HG02798 (cell line): ENCODE data around the gene RPS6KA5.
"Not testable (repeated sequence)": the region's sequence is repeated elsewhere in the genome, so short reads cannot be mapped to it uniquely, and the experiment has no call there.

Experiments
- ATAC-seq: cut with Tn5 transposase; IDR thresholded peaks from one replicate; pipeline ENCODE4 v1.9.1; 2021; ENCODE audit warnings: mild to moderate bottlenecking; ENCODE audit not compliant: unreplicated experiment, poor library complexity

The RPS6KA5 gene

GRCh38 chr14:91068642-91069041 is 8.2 kb upstream of the RPS6KA5 start:
- no peak for ATAC-seq

DNA sequence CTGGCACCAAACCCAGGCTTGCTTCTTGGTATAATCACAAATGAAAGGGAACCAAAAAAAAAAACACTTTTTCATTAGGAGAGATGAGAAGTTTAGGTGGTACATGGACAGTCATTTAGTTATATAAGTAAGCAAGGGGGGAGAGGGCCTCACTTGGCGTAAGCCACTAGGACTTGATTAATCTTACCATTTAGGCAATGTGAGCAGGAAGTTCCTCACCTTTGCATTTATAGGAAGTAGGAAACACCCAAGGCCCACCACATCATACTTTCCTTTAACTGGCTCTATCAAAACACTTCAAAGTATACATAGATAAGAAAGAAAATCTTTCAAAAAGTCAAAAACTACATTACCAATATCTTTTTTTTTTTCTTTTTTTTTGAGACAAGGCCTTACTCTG is 6.7 kb upstream of the RPS6KA5 start:
- no peak for ATAC-seq

DNA sequence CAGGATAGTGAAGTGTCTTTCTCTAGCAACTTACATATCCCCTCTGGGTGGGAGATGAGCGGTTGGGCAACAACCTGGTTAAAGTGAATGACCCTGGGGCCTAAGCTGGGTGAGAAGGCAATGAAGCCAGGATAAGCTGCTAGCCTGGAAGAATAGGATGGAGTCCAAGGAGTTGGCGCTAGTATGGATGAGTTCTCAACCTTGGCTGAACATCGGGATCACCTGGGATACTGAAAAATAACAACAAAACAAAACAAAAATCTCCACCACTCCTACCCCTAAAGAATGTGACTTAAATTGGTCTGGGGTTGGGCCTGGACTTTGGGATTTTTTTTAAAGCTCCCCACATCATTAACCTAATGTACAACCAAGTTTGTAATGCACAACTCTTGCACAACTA is 4.8 kb upstream of the RPS6KA5 start:
- ATAC-seq: no peak

DNA sequence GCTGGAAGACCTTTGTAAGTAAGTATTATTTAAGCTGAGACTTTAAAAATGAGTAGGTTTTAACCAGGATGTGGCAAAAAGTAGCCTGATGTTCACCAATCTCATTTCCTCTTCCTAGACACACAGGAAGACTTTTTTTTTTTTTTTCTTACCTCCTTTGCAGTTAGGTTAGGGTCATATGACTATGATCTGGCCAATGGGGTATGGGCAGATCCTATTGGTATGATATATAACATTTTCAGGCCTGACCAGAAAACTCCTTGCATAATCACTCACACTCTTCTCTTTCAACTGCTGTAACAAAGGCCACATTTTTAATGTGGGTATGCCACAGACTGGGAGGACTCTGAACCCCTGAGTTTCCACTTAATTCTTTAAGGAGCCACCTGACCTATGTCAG is 2.7 kb upstream of the RPS6KA5 start:
- no peak for ATAC-seq

DNA sequence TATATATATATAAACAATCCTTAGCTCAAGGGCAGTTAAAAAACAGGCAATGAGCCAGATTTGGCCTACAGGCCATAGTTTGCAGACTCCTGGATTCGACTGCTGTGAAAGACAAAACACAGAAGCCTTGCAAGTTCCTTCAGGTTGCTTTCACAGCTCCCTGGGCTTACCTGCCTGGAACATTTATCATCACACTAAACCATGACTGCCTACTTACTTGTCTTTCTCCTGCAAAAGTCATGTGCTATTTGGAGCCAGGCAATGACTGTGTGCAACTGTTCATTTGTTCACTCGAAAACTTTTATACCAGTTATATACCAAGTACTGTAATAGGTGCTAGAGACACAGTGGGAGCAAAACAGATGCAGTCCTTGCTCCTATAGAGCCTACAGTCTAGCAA is 2.2 kb upstream of the RPS6KA5 start:
- no peak for ATAC-seq

GRCh38 chr14:91061056-91061887 is 831 bp upstream of the RPS6KA5 start:
- no peak for ATAC-seq

DNA sequence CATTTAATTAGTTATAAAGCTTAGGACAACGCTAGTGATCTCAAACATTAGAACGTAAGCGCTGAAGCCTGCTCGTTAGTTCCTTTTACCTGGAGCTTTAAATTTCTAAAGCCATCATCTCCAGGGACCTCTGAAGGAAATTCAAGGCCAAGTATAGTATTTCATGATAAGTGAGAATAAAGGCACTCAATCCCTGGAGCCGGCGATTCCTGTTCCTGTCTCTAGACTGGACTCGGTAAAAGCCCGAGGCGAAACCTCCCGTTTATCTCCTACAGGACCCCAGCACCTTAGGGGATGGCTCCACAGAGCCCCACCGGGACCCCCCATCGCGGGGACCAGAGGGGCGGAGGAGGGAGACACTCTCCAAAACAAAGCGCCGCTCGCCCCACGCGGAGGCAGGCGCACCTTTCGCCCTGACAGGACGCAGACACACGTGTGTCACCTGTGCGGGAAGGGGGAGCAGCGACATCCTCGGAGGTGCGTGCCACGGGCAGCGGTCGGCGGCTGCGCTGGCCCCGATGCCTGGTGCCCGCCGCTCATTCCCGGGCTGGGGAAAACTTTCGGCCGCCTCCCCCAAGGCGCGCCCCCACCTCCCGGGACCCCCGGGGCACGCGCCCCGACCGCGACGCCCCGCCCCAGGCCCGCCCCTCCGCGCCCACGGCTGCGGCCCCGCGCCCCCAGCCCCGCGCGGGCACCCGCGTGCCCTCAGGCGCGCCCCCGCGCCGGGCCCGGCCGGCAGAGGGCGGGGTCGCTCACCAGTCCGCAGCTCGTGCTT is 678 bp downstream of the RPS6KA5 start:
- peak; percentile 29 for ATAC-seq

- no peak for ATAC-seq
Measured at GRCh38 chr14:91058042-91058581, 2.3 kb downstream of the RPS6KA5 start.

- ATAC-seq: no peak
Measured at GRCh38 chr14:91056361-91056760, 4.1 kb downstream of the RPS6KA5 start.

GRCh38 chr14:91055016-91055415 is 5.4 kb downstream of the RPS6KA5 start:
- ATAC-seq: no peak

- no peak for ATAC-seq
Measured at GRCh38 chr14:91048676-91049075, 11.8 kb downstream of the RPS6KA5 start.

DNA sequence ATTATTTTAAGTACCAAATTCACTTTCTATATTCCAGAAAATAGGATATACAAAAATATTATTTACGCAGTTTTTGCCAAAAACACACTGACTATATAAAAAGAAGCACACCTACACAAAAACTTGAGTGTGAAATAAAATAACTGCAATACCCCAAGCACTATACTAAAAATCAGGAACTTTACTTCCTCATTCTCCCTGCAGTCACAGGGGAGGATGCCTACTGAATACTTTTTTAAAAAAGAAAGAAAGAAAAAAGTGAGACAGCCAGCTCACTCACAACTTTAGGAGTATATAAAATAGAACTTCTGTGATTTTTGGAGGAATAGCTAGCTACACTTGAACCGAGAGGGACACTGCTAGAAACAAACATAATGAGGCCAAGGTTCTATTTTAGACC is 12.2 kb downstream of the RPS6KA5 start:
- ATAC-seq: no peak

- ATAC-seq: peak; percentile 80
Measured at GRCh38 chr14:91047174-91047753, 13.2 kb downstream of the RPS6KA5 start.

GRCh38 chr14:91046488-91047072 is 13.9 kb downstream of the RPS6KA5 start:
- no peak for ATAC-seq

DNA sequence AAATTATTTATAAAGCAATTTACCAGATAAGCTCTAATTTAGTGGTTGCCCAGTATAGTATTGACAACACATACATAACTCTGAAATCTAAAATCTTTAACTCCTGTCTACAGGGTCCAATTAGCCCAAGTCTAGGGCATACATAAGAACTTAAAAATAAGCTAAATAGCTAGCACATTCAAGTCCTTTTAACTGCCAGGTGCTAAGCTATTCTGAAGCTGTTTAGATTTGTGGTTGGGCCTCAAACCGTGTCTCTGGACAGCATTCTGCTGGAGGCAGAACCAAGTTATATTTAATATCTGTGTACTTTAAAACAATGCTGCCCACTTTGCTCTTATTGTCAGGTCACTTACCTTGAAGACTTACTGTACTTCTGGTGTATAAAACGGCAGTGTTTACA is 19.0 kb downstream of the RPS6KA5 start:
- ATAC-seq: no peak

GRCh38 chr14:91040545-91040944 is 19.9 kb downstream of the RPS6KA5 start:
- ATAC-seq: no peak

DNA sequence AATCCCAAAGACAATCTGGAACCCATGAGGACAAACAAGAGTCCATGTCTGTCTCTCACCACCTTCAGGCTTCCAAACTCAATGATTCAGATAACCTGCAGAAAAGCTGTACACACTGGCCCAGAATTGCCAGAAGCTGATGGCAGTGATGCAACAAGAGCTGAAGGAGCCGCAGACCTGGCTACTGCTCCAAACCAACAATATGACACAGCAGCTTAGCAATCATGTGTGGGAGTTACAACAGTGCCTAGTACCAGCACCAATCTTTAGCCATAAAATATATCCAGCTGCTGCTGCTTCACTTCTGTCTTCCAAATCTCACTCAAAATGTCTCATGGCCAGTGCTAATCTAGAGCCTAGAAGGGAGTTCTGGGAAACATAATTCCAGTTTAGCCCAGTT is 22.0 kb downstream of the RPS6KA5 start:
- no peak for ATAC-seq

DNA sequence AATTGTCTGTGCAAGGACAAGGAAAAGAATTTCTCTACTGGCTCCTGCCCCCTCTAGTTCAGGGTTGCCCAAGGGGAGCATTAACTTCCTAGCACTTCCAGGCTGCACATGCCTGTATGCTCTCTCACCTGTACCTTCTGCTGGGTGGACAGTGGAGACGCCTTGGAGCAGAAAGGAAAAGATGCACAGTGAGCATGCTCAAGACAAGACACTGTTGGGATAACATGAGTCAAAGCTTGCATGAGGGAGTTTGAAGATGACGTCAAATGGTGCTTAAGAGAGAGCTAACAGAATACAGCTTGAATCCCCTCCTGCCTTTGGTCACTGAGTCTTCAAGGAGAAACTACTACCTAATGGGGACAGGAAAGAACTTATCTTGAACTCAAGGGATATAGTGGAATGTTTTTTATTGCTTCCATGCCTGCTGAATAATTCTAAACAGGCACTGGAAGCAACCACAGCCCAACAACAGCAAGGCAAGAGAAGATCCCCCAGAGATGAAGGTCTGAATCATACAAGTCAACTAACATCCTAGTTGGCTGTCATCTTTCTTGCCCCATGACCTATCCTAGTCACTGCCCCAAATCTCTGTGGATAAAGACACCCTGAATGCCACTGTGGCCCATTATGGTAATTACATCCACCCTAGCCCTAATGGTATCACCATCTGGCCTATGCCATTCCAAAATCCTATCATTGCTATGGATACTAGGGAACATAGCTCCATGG is 23.5 kb downstream of the RPS6KA5 start:
- no peak for ATAC-seq

- peak; percentile 63 for ATAC-seq
Measured at GRCh38 chr14:91035855-91036254, 24.6 kb downstream of the RPS6KA5 start.

- ATAC-seq: not testable (repeated sequence)
Measured at GRCh38 chr14:91034379-91034778, 26.1 kb downstream of the RPS6KA5 start.
